ENCODE measurements around the gene SAMD13. TPM values are rescaled to one million over a fixed set of nuclear protein-coding genes. Genes with fewer than 3 reads are reported as not detected.

Gene SAMD13
- total and polyA plus RNA-seq, 8 donors = 0.84 to 8.6 (median 8.2) TPM

- H3K9me3 ChIP-seq = peaks cover 0 to 28% of the 10 kb centered on the region in 2 donors
- H3K27ac ChIP-seq = no peak overlapping the region
- H3K4me1 ChIP-seq = no peaks in the 10 kb centered on the region
- TF ChIP-seq, protein P1, sequence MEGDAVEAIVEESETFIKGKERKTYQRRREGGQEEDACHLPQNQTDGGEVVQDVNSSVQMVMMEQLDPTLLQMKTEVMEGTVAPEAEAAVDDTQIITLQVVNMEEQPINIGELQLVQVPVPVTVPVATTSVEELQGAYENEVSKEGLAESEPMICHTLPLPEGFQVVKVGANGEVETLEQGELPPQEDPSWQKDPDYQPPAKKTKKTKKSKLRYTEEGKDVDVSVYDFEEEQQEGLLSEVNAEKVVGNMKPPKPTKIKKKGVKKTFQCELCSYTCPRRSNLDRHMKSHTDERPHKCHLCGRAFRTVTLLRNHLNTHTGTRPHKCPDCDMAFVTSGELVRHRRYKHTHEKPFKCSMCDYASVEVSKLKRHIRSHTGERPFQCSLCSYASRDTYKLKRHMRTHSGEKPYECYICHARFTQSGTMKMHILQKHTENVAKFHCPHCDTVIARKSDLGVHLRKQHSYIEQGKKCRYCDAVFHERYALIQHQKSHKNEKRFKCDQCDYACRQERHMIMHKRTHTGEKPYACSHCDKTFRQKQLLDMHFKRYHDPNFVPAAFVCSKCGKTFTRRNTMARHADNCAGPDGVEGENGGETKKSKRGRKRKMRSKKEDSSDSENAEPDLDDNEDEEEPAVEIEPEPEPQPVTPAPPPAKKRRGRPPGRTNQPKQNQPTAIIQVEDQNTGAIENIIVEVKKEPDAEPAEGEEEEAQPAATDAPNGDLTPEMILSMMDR (IDR thresholded peaks at IDR 0.05) = no peak
- DNase-seq = no peak
- H3K4me3 ChIP-seq = no peak overlapping the region
- no peak for ATAC-seq
- intact Hi-C loops (cut with DNase I) = no loop called here
- no peaks in the 10 kb centered on the region for H3K27me3 ChIP-seq
- no peaks in the 10 kb centered on the region for H3K36me3 ChIP-seq
These were observed 12.2 kb upstream of the SAMD13 start for GRCh38 chr1:84289169-84289785.

DNA sequence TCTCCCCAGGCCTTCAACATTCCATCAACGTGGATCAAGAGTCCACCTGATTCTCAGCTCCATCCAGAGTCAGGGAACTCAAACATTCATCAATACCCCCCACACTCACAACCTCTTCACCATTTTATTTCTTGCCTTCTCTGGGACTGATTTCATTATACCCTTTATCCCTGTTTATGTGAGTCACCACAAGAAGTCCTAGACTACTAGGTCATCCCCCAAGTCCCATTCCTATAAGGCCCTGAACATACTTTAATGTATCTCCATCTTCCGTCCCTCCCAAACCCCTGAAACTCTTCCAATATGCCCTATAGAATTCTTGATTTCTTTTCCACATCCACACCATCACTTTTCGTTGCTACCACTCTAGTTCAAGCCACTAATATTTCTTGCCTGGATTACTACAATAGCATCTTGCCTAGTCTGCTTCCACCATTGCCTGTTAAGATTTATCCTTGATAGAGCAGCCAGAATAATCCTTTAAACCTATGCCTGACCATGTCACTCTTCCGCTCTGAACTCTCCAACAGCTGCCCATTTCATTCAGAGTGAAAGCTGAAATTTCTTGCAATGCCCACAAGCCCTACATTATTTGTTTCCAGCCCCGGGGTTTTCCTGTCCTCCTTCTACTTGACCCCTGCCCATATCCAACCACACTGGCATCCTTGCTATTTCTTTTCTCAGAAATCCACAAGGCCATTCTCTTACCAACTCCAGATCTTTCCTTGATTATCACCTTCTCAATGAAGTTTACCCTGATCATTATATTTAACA is 9.4 kb upstream of the SAMD13 start:
- intact Hi-C loops (cut with DNase I) = no loop called here
- TF ChIP-seq, protein P1 (IDR thresholded peaks at IDR 0.05) = no peak
- no peak overlapping the region for H3K27ac ChIP-seq
- no peaks in the 10 kb centered on the region for H3K36me3 ChIP-seq
- DNase-seq = no peak
- no peaks in the 10 kb centered on the region for H3K27me3 ChIP-seq
- ATAC-seq = no peak
- H3K9me3 ChIP-seq = peaks cover 0 to 22% of the 10 kb centered on the region in 2 donors
- no peak overlapping the region for H3K4me3 ChIP-seq
- H3K4me1 ChIP-seq = no peaks in the 10 kb centered on the region

GRCh38 chr1:84293766-84294165 is 7.7 kb upstream of the SAMD13 start:
- H3K9me3 ChIP-seq = peaks cover 0 to 7% of the 10 kb centered on the region in 2 donors
- H3K4me1 ChIP-seq = peaks cover 3 to 4% of the 10 kb centered on the region in 2 donors
- no peak for DNase-seq
- TF ChIP-seq, protein P1 (IDR thresholded peaks at IDR 0.05) = no peak
- intact Hi-C loops (cut with DNase I) = no loop called here
- H3K27me3 ChIP-seq = peaks cover 0 to 8% of the 10 kb centered on the region in 2 donors
- no peak overlapping the region for H3K4me3 ChIP-seq
- H3K36me3 ChIP-seq = no peaks in the 10 kb centered on the region
- no peak overlapping the region for H3K27ac ChIP-seq
- ATAC-seq = no peak

- Histone ChIP-seq H3K27ac (no peak overlapping the region), H3K4me3 (no peak overlapping the region), H3K4me1 (peaks cover 3 to 14% of the 10 kb centered on the region in 2 donors), H3K36me3 (no peaks in the 10 kb centered on the region), H3K9me3 (peaks cover 0 to 4% of the 10 kb centered on the region in 2 donors), H3K27me3 (peaks cover 0 to 15% of the 10 kb centered on the region in 2 donors)
- DNase-seq (no peak), ATAC-seq (no peak)
- TF ChIP-seq, protein P1 (IDR thresholded peaks at IDR 0.05) = no peak
- intact Hi-C loops (cut with DNase I) = no loop called here
These were observed 6.8 kb upstream of the SAMD13 start for GRCh38 chr1:84294751-84295150.

- Histone ChIP-seq H3K4me3 (peak overlapping the region; percentile 80 to 89), H3K27me3 (peaks cover 8 to 38% of the 10 kb centered on the region in 2 donors), H3K27ac (no peak overlapping the region), H3K36me3 (no peaks in the 10 kb centered on the region), H3K4me1 (peaks cover 14 to 36% of the 10 kb centered on the region in 2 donors), H3K9me3 (peaks cover 0 to 4% of the 10 kb centered on the region in 2 donors)
- ATAC-seq (no peak), DNase-seq (no peak)
- intact Hi-C loops (cut with DNase I) = no loop called here
- TF ChIP-seq, protein P1 (IDR thresholded peaks at IDR 0.05) = no peak
These were observed 3.8 kb upstream of the SAMD13 start for GRCh38 chr1:84297546-84298244.
